ENCODE measurements around the gene RHOF. TPM values are rescaled to one million over a fixed set of nuclear protein-coding genes. Genes with fewer than 3 reads are reported as not detected.
A peak's percentile ranks its signal among the peaks of the same experiment; 100 is the strongest.

The RHOF gene
- total and polyA plus RNA-seq, 2 donors (not counting 1 experiment from before 2014, with no cell fraction given) = 90.3 to 129 TPM

GRCh38 chr12:121819212-121819949 lies 25.9 kb upstream of the RHOF start:
- no peaks in the 10 kb centered on the region for H3K27me3 ChIP-seq (replicated peaks in 1 of 4; ENCODE audit: control extremely low read depth in 1 of 4, control insufficient read depth in 3 of 4, insufficient read depth in 4 of 4, low read length in 3 of 4)
- TF ChIP-seq CTCF (IDR thresholded peaks at IDR 0.05) (no peak), EZH2 (IDR thresholded peaks at IDR 0.05; ENCODE audit: borderline replicate concordance, insufficient read depth, low read depth, low read length, poor library complexity, severe bottlenecking) (no peak)
- H3K36me3 ChIP-seq (replicated peaks in 1 of 2; ENCODE audit: control extremely low read depth in 1 of 2, control insufficient read depth in 1 of 2, extremely low read depth in 1 of 2, insufficient read depth in 2 of 2, low read length in 1 of 2) = peaks cover 3 to 80% of the 10 kb centered on the region in 2 experiments
- peaks cover 50% of the 10 kb centered on the region for H3K79me2 ChIP-seq (ENCODE audit: control insufficient read depth, insufficient read depth, low read length)
- H4K20me1 ChIP-seq (ENCODE audit: control insufficient read depth, insufficient read depth, low read length, poor library complexity, severe bottlenecking) = peaks cover 75% of the 10 kb centered on the region
- WGBS (ENCODE audit: insufficient coverage) = 95% methylated on average over 22 of the region's 22 CpGs
- no peak overlapping the region for H3K27ac ChIP-seq (ENCODE audit: low read length in 2 of 2)
- no peaks in the 10 kb centered on the region for H3K4me1 ChIP-seq (ENCODE audit: control insufficient read depth in 2 of 2, insufficient read depth in 2 of 2, low read length in 2 of 2)
- Mint-ChIP-seq H3K4me3 (no peak overlapping the region), H3K4me1 (no peaks in the 10 kb centered on the region), H3K27me3 (no peaks in the 10 kb centered on the region), H3K9me3 (ENCODE audit: insufficient read depth) (no peaks in the 10 kb centered on the region), H3K27ac (peak overlapping the region; percentile 63)
- no peak overlapping the region for H3K9ac ChIP-seq (ENCODE audit: low read length)
- POLR2A ChIA-PET = no interaction called here
- H3K4me2 ChIP-seq (replicated peaks; ENCODE audit: low read depth, low read length, poor library complexity, severe bottlenecking) = no peak overlapping the region
- no peak for DNase-seq
- H3K9me3 ChIP-seq (ENCODE audit: control extremely low read depth in 1 of 3, control insufficient read depth in 2 of 3, insufficient read depth in 1 of 3, low read length in 2 of 3) = no peaks in the 10 kb centered on the region
- H3K4me3 ChIP-seq (ENCODE audit: control extremely low read depth in 1 of 5, extremely low read depth in 1 of 5, insufficient read depth in 1 of 5, low read depth in 2 of 5, low read length in 4 of 5) = no peak overlapping the region
- ATAC-seq (ENCODE audit: low read depth) = no peak
- intact Hi-C loops (cut with micrococcal nuclease) = no loop called here
- H2AFZ ChIP-seq (ENCODE audit: insufficient read depth, low read depth, low read length, poor library complexity, severe bottlenecking) = no peak overlapping the region
- CTCF ChIA-PET = interaction anchor here (1.8 to 32.7 kb wide), 3 partner anchors 7 to 32 kb away, joined by 5 to 1947 read pairs (median 12); partner anchors contain the start of genes RHOF and SETD1B

GRCh38 chr12:121817648-121818043 lies 24.2 kb upstream of the RHOF start:
- ChIA-PET CTCF (interaction anchor here (32.7 kb wide), 1 partner anchor 30 kb away, joined by 1947 read pairs; the partner anchor contains the start of genes RHOF and SETD1B), POLR2A (no interaction called here)
- TF ChIP-seq EZH2 (IDR thresholded peaks at IDR 0.05; ENCODE audit: borderline replicate concordance, insufficient read depth, low read depth, low read length, poor library complexity, severe bottlenecking) (no peak), CTCF (IDR thresholded peaks at IDR 0.05) (no peak)
- Histone ChIP-seq H3K36me3 (replicated peaks in 1 of 2; ENCODE audit: control extremely low read depth in 1 of 2, control insufficient read depth in 1 of 2, extremely low read depth in 1 of 2, insufficient read depth in 2 of 2, low read length in 1 of 2) (peaks cover 3 to 83% of the 10 kb centered on the region in 2 experiments), H3K79me2 (ENCODE audit: control insufficient read depth, insufficient read depth, low read length) (peaks cover 66% of the 10 kb centered on the region), H4K20me1 (ENCODE audit: control insufficient read depth, insufficient read depth, low read length, poor library complexity, severe bottlenecking) (peaks cover 80% of the 10 kb centered on the region), H3K4me1 (ENCODE audit: control insufficient read depth in 2 of 2, insufficient read depth in 2 of 2, low read length in 2 of 2) (peaks cover 6 to 11% of the 10 kb centered on the region in 2 donors), H3K27ac (ENCODE audit: low read length in 2 of 2) (no peak overlapping the region), H3K9me3 (ENCODE audit: control extremely low read depth in 1 of 3, control insufficient read depth in 2 of 3, insufficient read depth in 1 of 3, low read length in 2 of 3) (no peaks in the 10 kb centered on the region), H3K27me3 (replicated peaks in 1 of 4; ENCODE audit: control extremely low read depth in 1 of 4, control insufficient read depth in 3 of 4, insufficient read depth in 4 of 4, low read length in 3 of 4) (no peaks in the 10 kb centered on the region), H3K4me2 (replicated peaks; ENCODE audit: low read depth, low read length, poor library complexity, severe bottlenecking) (no peak overlapping the region), H3K4me3 (ENCODE audit: control extremely low read depth in 1 of 5, extremely low read depth in 1 of 5, insufficient read depth in 1 of 5, low read depth in 2 of 5, low read length in 4 of 5) (no peak overlapping the region), H3K9ac (ENCODE audit: low read length) (no peak overlapping the region), H2AFZ (ENCODE audit: insufficient read depth, low read depth, low read length, poor library complexity, severe bottlenecking) (no peak overlapping the region)
- H3K4me3 Mint-ChIP-seq = no peak overlapping the region
- 98% methylated on average over 17 of the region's 18 CpGs for WGBS (ENCODE audit: insufficient coverage)
- DNase-seq (no peak), ATAC-seq (ENCODE audit: low read depth) (no peak)
- intact Hi-C loops (cut with micrococcal nuclease) = no loop called here
- peaks cover 11% of the 10 kb centered on the region for H3K4me1 Mint-ChIP-seq
- H3K9me3 Mint-ChIP-seq (ENCODE audit: insufficient read depth) = no peaks in the 10 kb centered on the region
- H3K27me3 Mint-ChIP-seq = no peaks in the 10 kb centered on the region
- H3K27ac Mint-ChIP-seq = no peak overlapping the region
